ENCODE measurements around the gene STC2.

GRCh38 chr5:173309731-173310130 is 18.5 kb downstream of the STC2 start:
- no peak for TF ChIP-seq CREB1 (IDR thresholded peaks at IDR 0.05; ENCODE audit: low read depth)
- no peak for TF ChIP-seq NFYA (IDR thresholded peaks at IDR 0.05; ENCODE audit: borderline replicate concordance, low read depth, low read length)
- TF ChIP-seq CTCF (IDR thresholded peaks at IDR 0.05 in 2 of 3, conservative IDR thresholded peaks at IDR 0.05 in 1 of 3; ENCODE audit: control insufficient read depth in 2 of 3, extremely low read depth in 1 of 3, insufficient read depth in 1 of 3, low read depth in 3 of 3, low read length in 3 of 3): no peak
- no peak for TF ChIP-seq SP1 (IDR thresholded peaks at IDR 0.05; ENCODE audit: low read depth, low read length)
- no peak for TF ChIP-seq MAX (IDR thresholded peaks at IDR 0.05; ENCODE audit: low read depth, low read length)
- TF ChIP-seq ZZZ3 (IDR thresholded peaks at IDR 0.05; ENCODE audit: control insufficient read depth, insufficient read length, low read depth): no peak
- TF ChIP-seq NRF1 (conservative IDR thresholded peaks at IDR 0.05; ENCODE audit: low read depth, low read length): no peak

Measured in GM12878 (cell line).